ENCODE data around the gene CTDSPL. TPM values are rescaled to one million over a fixed set of nuclear protein-coding genes. Genes with fewer than 3 reads are reported as not detected.

CTDSPL gene
- total and polyA plus RNA-seq, 7 experiments from 2014 or later, result 0.15 to 5.6 (median 1.7) TPM

DNA sequence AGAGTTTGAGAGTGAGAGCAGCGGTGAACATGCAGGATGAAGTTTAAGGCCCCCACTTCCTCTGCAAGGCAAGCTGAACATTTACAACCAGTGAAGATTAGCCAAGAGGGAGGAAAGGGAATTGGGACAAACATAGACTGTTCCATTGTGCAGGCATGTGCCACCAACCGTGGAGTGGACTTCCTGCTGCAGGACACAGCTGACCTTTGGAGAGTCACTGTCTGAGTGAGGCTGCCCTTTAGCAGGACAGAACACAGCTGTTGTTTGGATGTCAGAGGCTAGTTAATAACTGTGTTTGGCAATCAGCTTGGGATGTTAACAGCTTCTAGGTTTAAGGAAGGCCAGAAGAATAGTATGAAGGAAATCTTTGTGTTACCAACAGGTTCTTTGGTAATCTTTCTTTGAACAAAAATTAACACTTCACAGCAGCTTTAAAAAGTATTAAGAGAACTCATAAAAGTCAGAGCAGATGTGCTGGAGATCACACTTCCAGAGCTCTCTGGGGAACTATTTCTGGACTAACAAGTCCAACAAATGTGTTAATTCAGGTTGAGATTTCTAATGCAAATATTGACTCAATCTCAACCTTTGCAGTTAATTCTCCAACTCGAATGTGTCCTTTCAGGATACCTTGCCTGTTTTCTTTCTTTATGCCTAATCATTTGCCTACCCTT is 31.4 kb downstream of the CTDSPL start:
- intact Hi-C loops (cut with micrococcal nuclease), result no loop called here
- no peak for ATAC-seq
- H3K36me3 ChIP-seq (ENCODE audit: control insufficient read depth in 2 of 3, insufficient read depth in 3 of 3, low read length in 3 of 3), result no peaks in the 10 kb centered on the region
- no peak overlapping the region for H3K27ac ChIP-seq (ENCODE audit: low read depth, low read length)
- Mint-ChIP-seq H3K27me3 (peaks cover 0 to 9% (median 5%) of the 10 kb centered on the region in 5 donors), H3K4me1 (no peaks in the 10 kb centered on the region), H3K36me3 (peaks cover 0 to 4% (median 0%) of the 10 kb centered on the region in 5 donors), H3K27ac (no peak overlapping the region), H3K9me3 (no peaks in the 10 kb centered on the region), H3K4me3 (no peak overlapping the region)
- no peaks in the 10 kb centered on the region for H3K9me3 ChIP-seq (ENCODE audit: control insufficient read depth in 2 of 3, low read length in 3 of 3)
- H3K4me1 ChIP-seq (ENCODE audit: control insufficient read depth in 2 of 2, insufficient read depth in 2 of 2, low read length in 2 of 2), result no peaks in the 10 kb centered on the region
- CTCF ChIA-PET, result no interaction called here
- H3K4me3 ChIP-seq (ENCODE audit: low read length), result no peak overlapping the region
- H3K27me3 ChIP-seq (ENCODE audit: control insufficient read depth in 2 of 2, insufficient read depth in 2 of 2, low read length in 2 of 2), result no peaks in the 10 kb centered on the region
- POLR2A ChIA-PET, result no interaction called here
- DNase-seq, result no peak

DNA sequence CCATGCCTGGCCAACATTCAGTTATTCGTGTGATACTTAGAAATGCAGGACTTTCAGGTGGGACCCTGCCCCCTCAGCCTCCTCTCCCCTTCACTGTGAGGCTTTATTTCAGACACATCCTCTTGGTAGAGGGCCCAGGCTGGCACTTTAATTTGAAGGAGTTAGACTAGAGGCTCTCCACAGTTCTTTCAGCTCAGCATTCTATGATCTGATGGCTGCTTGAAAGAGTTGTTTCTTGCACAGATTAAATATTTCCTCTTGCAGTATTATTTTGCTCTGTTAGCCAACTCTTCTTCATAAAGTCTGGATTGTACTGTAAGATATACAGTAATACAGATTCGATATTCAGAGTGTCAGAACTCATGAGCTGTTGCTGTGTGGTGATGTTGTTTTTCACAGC is 35.1 kb downstream of the CTDSPL start:
- H3K27me3 Mint-ChIP-seq, result peaks cover 0 to 9% (median 5%) of the 10 kb centered on the region in 5 donors
- no peak for DNase-seq
- CTCF ChIA-PET, result no interaction called here
- POLR2A ChIA-PET, result no interaction called here
- H3K36me3 Mint-ChIP-seq, result peaks cover 0 to 4% (median 0%) of the 10 kb centered on the region in 5 donors
- no peak overlapping the region for H3K27ac Mint-ChIP-seq
- peaks cover 0 to 21% (median 0%) of the 10 kb centered on the region in 7 donors for H3K4me1 Mint-ChIP-seq
- no peaks in the 10 kb centered on the region for H3K4me1 ChIP-seq (ENCODE audit: control insufficient read depth in 2 of 2, insufficient read depth in 2 of 2, low read length in 2 of 2)
- no peaks in the 10 kb centered on the region for H3K9me3 Mint-ChIP-seq
- no peak overlapping the region for H3K4me3 Mint-ChIP-seq
- H3K27ac ChIP-seq (ENCODE audit: low read depth, low read length), result no peak overlapping the region
- H3K27me3 ChIP-seq (ENCODE audit: control insufficient read depth in 2 of 2, insufficient read depth in 2 of 2, low read length in 2 of 2), result no peaks in the 10 kb centered on the region
- no peak for ATAC-seq
- intact Hi-C loops (cut with micrococcal nuclease), result no loop called here
- no peaks in the 10 kb centered on the region for H3K9me3 ChIP-seq (ENCODE audit: control insufficient read depth in 2 of 3, low read length in 3 of 3)
- H3K36me3 ChIP-seq (ENCODE audit: control insufficient read depth in 2 of 3, insufficient read depth in 3 of 3, low read length in 3 of 3), result no peaks in the 10 kb centered on the region
- H3K4me3 ChIP-seq (ENCODE audit: low read length), result no peak overlapping the region

DNA sequence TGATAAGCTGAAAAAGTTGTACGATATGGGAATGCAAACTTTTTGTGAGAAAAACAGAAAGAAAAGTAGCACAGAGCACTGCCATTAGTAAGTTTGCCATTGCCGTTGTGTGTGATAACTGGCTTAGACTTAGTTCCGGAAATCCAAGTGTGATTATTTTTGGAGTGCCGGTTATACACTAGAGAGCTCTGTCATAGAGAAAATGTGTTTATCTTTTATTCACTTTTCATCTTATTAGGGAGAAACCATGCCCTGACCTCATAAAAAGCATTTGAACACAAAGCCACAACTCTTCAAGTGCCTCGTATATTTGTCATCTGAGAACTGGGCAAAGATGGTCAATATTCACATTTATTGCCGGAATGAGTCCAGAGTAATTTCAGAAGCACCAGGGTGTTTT is 36.1 kb downstream of the CTDSPL start:
- CTCF ChIA-PET, result no interaction called here
- H3K4me1 Mint-ChIP-seq, result peaks cover 0 to 31% (median 0%) of the 10 kb centered on the region in 7 donors

DNA sequence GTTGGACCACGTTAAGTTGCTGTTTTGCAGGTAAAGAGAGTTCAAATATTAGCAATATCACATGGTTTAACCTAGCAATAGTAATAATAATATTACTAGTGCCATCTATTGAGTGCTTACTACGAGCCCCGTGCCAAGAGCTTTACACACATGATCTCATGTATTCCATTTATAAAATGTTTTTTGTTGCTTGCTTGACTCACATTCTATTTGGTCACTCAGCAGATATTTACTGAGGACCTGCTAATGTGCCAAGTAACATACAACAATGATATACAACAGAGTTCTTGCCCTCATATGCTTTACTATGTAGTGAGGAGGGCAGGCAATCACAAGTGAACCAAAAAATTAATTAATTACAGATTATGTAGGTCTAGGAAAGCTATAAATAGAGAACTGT is 36.7 kb downstream of the CTDSPL start:
- no peak overlapping the region for H3K4me3 Mint-ChIP-seq
- Histone ChIP-seq H3K27me3 (ENCODE audit: control insufficient read depth in 2 of 2, insufficient read depth in 2 of 2, low read length in 2 of 2) (no peaks in the 10 kb centered on the region), H3K36me3 (ENCODE audit: control insufficient read depth in 2 of 3, insufficient read depth in 3 of 3, low read length in 3 of 3) (no peaks in the 10 kb centered on the region), H3K27ac (ENCODE audit: low read depth, low read length) (no peak overlapping the region), H3K4me1 (ENCODE audit: control insufficient read depth in 2 of 2, insufficient read depth in 2 of 2, low read length in 2 of 2) (no peaks in the 10 kb centered on the region), H3K4me3 (ENCODE audit: low read length) (no peak overlapping the region), H3K9me3 (ENCODE audit: control insufficient read depth in 2 of 3, low read length in 3 of 3) (no peaks in the 10 kb centered on the region)
- intact Hi-C loops (cut with micrococcal nuclease), result no loop called here
- H3K27ac Mint-ChIP-seq, result no peak overlapping the region
- H3K36me3 Mint-ChIP-seq, result peaks cover 0 to 5% (median 4%) of the 10 kb centered on the region in 5 donors
- ATAC-seq, result no peak
- H3K27me3 Mint-ChIP-seq, result peaks cover 0 to 8% (median 5%) of the 10 kb centered on the region in 5 donors
- H3K4me1 Mint-ChIP-seq, result peaks cover 0 to 37% (median 0%) of the 10 kb centered on the region in 7 donors
- ChIA-PET POLR2A (no interaction called here), CTCF (no interaction called here)
- no peaks in the 10 kb centered on the region for H3K9me3 Mint-ChIP-seq
- DNase-seq, result no peak

More for the DNA sequence above, 36.1 kb downstream of the CTDSPL start:
- no peak for ATAC-seq
- peaks cover 0 to 4% (median 3%) of the 10 kb centered on the region in 5 donors for H3K36me3 Mint-ChIP-seq
- H3K4me3 Mint-ChIP-seq, result no peak overlapping the region
- DNase-seq, result no peak
- no peaks in the 10 kb centered on the region for H3K27me3 ChIP-seq (ENCODE audit: control insufficient read depth in 2 of 2, insufficient read depth in 2 of 2, low read length in 2 of 2)
- no peak overlapping the region for H3K27ac Mint-ChIP-seq
- H3K36me3 ChIP-seq (ENCODE audit: control insufficient read depth in 2 of 3, insufficient read depth in 3 of 3, low read length in 3 of 3), result no peaks in the 10 kb centered on the region
- no peaks in the 10 kb centered on the region for H3K9me3 ChIP-seq (ENCODE audit: control insufficient read depth in 2 of 3, low read length in 3 of 3)
- intact Hi-C loops (cut with micrococcal nuclease), result no loop called here
- POLR2A ChIA-PET, result no interaction called here
- no peaks in the 10 kb centered on the region for H3K4me1 ChIP-seq (ENCODE audit: control insufficient read depth in 2 of 2, insufficient read depth in 2 of 2, low read length in 2 of 2)
- no peaks in the 10 kb centered on the region for H3K9me3 Mint-ChIP-seq
- no peak overlapping the region for H3K4me3 ChIP-seq (ENCODE audit: low read length)
- H3K27me3 Mint-ChIP-seq, result peaks cover 0 to 9% (median 5%) of the 10 kb centered on the region in 5 donors
- no peak overlapping the region for H3K27ac ChIP-seq (ENCODE audit: low read depth, low read length)

DNA sequence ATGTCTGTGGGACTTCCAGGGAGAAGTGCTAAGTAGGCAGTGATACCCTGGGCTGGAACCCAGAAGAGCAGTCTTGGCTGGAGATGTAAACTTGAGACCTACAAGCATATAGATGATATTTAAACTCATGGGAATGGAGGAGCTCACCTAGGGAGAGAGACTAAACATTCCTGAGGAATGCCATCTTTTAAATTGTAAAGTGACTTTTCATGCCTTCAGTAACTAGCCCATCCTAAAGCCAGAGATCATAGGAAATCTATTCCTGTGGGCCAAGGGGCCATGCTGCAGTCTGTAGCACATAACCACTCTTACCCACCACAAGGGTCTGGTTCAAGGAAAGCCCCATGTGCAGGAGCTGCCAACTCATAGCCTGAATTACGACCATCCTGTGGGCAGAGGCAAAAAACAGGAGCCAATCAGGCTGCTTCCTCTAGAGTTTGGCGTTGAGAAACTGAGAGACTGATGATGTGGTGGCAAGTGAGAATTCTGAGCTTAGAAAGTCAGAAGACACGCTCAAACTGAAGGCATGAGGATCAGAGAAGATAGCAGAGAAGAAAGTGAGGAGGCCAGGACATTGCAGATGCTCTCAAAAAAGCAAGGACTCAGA is 37.5 kb downstream of the CTDSPL start:
- H3K4me1 ChIP-seq (ENCODE audit: control insufficient read depth in 2 of 2, insufficient read depth in 2 of 2, low read length in 2 of 2), result no peaks in the 10 kb centered on the region
- H3K27me3 ChIP-seq (ENCODE audit: control insufficient read depth in 2 of 2, insufficient read depth in 2 of 2, low read length in 2 of 2), result no peaks in the 10 kb centered on the region
- Mint-ChIP-seq H3K36me3 (peaks cover 0 to 5% (median 4%) of the 10 kb centered on the region in 5 donors), H3K4me1 (peaks cover 0 to 43% (median 0%) of the 10 kb centered on the region in 7 donors), H3K9me3 (no peaks in the 10 kb centered on the region), H3K4me3 (no peak overlapping the region), H3K27me3 (peaks cover 0 to 6% (median 5%) of the 10 kb centered on the region in 5 donors), H3K27ac (no peak overlapping the region)
- no peak for ATAC-seq
- H3K9me3 ChIP-seq (ENCODE audit: control insufficient read depth in 2 of 3, low read length in 3 of 3), result no peaks in the 10 kb centered on the region
- no peak overlapping the region for H3K27ac ChIP-seq (ENCODE audit: low read depth, low read length)
- H3K4me3 ChIP-seq (ENCODE audit: low read length), result no peak overlapping the region
- intact Hi-C loops (cut with micrococcal nuclease), result no loop called here
- POLR2A ChIA-PET, result interaction anchor here (0.6 kb wide), 1 partner anchor 10 kb away, joined by 3 read pairs; no protein-coding TSS in a partner anchor
- no peak for DNase-seq
- H3K36me3 ChIP-seq (ENCODE audit: control insufficient read depth in 2 of 3, insufficient read depth in 3 of 3, low read length in 3 of 3), result no peaks in the 10 kb centered on the region
- CTCF ChIA-PET, result no interaction called here

DNA sequence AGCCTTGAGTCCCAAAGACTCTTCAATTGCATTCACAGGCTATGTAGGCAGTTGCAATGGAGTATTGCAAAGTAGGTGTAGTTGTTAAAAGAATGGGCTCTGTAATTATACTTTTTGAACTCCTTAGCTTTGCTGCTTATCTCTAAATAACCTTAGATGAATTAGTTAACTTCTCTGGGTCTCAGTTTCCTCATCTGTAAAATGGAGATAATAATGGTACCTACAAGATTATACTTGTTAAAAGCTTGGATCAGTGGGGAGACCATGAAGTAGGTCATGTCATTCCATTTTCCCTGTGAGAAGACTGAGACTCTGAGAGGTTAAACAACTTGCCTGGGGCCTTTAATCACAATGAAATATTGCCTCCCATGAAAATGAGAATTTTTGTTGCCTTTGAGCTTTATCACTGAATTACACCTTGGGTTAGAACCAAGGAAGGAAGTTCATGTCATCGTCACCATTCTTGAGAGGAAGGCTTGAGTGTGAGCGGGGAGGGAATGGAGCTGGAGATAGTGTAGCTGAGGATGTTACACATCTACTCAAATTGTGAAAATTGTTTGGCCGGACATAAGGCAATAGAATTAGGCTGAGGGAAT is 38.1 kb downstream of the CTDSPL start:
- Histone ChIP-seq H3K27me3 (ENCODE audit: control insufficient read depth in 2 of 2, insufficient read depth in 2 of 2, low read length in 2 of 2) (no peaks in the 10 kb centered on the region), H3K4me1 (ENCODE audit: control insufficient read depth in 2 of 2, insufficient read depth in 2 of 2, low read length in 2 of 2) (no peaks in the 10 kb centered on the region), H3K4me3 (ENCODE audit: low read length) (no peak overlapping the region), H3K27ac (ENCODE audit: low read depth, low read length) (no peak overlapping the region), H3K9me3 (ENCODE audit: control insufficient read depth in 2 of 3, low read length in 3 of 3) (no peaks in the 10 kb centered on the region), H3K36me3 (ENCODE audit: control insufficient read depth in 2 of 3, insufficient read depth in 3 of 3, low read length in 3 of 3) (no peaks in the 10 kb centered on the region)
- Mint-ChIP-seq H3K36me3 (peaks cover 0 to 5% (median 4%) of the 10 kb centered on the region in 5 donors), H3K27ac (no peak overlapping the region), H3K9me3 (no peaks in the 10 kb centered on the region), H3K27me3 (peaks cover 0 to 5% (median 3%) of the 10 kb centered on the region in 5 donors), H3K4me1 (peaks cover 0 to 46% (median 0%) of the 10 kb centered on the region in 7 donors), H3K4me3 (no peak overlapping the region)
- intact Hi-C loops (cut with micrococcal nuclease), result loop anchor here in 1 of 2 donors (10.0 kb wide), 1 partner anchor 65 kb away; no protein-coding TSS in a partner anchor
- no peak for DNase-seq
- ChIA-PET CTCF (interaction anchor here (0.7 kb wide), 1 partner anchor 60 kb away, joined by 4 read pairs; no protein-coding TSS in a partner anchor), POLR2A (interaction anchor here (0.6 kb wide), 1 partner anchor 10 kb away, joined by 3 read pairs; no protein-coding TSS in a partner anchor)
- ATAC-seq, result no peak
